ENCODE data around the gene TFAM.

DNA sequence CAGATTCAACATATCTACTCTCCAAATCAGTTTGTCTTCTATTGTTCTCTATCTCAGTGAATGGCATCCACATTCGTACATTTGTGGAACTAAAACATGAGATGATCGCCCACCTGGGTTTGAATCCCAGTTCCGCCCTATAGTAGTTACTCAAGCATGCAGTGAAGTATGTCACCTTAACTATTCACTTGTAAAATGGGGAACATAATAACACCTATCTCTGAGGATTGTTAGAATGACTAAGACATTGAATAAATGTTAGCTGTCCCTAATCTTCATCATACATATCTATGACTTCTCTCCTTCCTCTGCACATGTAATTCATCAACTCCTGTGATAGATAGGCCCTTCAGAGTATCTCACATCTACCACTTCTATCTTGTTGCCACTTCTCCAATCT lies 25.7 kb upstream of the TFAM start:
- no peak for TF ChIP-seq EZH2phosphoT487 (IDR thresholded peaks at IDR 0.05; ENCODE audit: borderline replicate concordance, low read depth, low read length)
- TF ChIP-seq, protein P1, sequence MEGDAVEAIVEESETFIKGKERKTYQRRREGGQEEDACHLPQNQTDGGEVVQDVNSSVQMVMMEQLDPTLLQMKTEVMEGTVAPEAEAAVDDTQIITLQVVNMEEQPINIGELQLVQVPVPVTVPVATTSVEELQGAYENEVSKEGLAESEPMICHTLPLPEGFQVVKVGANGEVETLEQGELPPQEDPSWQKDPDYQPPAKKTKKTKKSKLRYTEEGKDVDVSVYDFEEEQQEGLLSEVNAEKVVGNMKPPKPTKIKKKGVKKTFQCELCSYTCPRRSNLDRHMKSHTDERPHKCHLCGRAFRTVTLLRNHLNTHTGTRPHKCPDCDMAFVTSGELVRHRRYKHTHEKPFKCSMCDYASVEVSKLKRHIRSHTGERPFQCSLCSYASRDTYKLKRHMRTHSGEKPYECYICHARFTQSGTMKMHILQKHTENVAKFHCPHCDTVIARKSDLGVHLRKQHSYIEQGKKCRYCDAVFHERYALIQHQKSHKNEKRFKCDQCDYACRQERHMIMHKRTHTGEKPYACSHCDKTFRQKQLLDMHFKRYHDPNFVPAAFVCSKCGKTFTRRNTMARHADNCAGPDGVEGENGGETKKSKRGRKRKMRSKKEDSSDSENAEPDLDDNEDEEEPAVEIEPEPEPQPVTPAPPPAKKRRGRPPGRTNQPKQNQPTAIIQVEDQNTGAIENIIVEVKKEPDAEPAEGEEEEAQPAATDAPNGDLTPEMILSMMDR (conservative IDR thresholded peaks at IDR 0.05; ENCODE audit: low read length), result no peak

All from OCI-LY7 (cell line).